ENCODE data around the gene TMEM205. TPM values are rescaled to one million over a fixed set of nuclear protein-coding genes. Genes with fewer than 3 reads are reported as not detected.

The TMEM205 gene
- total and polyA plus RNA-seq, 2 of the 13 experiments (the other 11 are each of a cell fraction or from before 2014, with no cell fraction given): 45.5 to 98.7 TPM

DNA sequence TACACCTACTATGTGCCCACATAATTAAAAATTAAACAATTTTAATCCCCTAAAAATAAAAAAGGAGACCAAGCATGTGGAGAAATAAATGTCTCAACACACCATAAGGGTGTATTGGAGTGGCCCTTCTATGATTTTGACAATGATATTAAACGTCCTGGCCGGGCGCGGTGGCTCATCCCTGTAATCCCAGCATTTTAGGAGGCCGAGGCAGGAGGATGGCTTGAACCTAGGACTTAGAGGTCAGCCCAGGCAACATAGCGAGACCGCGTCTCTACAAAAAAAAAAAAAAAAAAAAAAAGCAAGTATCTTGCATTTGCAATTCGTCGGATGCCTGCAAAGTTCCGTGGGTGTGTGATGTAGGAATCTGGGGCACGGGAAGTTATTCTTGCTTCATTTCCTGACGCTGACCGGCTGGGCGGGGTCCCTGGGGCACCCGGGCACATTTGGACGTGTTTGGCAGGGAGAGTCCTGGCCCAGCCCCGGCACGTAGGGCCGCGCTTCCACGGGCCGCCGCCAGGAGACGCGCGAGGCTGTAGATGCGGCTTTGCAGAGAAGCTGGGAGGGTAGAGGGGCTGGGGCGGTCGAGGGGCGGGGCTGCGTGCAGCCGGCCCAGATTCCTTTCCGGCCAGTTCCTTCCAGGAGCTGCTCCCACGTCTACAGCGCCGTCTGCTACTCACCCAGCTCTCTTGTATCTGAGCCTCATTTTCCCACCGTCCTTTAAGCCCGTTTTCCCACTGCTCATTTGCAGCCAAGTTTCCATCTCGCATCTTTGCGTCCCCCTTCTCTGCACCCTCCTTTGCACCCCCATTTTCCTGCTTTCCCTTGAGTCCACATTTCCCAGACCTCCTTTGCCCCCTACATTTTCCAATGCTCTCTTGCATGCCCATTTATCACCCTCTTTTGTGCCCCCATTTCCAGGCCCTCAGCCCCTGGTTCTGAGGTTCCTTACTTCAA, 52.4 kb downstream of the TMEM205 start (continued):
- TF ChIP-seq, protein P1, sequence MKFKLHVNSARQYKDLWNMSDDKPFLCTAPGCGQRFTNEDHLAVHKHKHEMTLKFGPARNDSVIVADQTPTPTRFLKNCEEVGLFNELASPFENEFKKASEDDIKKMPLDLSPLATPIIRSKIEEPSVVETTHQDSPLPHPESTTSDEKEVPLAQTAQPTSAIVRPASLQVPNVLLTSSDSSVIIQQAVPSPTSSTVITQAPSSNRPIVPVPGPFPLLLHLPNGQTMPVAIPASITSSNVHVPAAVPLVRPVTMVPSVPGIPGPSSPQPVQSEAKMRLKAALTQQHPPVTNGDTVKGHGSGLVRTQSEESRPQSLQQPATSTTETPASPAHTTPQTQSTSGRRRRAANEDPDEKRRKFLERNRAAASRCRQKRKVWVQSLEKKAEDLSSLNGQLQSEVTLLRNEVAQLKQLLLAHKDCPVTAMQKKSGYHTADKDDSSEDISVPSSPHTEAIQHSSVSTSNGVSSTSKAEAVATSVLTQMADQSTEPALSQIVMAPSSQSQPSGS (CRISPR knock-in tag; IDR thresholded peaks at IDR 0.05): no peak
- no peak for TF ChIP-seq ZNF207 (IDR thresholded peaks at IDR 0.05; ENCODE audit: borderline replicate concordance)
- TF ChIP-seq FOXA1 (IDR thresholded peaks at IDR 0.05): no peak
- TF ChIP-seq FOXA1 (CRISPR knock-in tag; IDR thresholded peaks at IDR 0.05): no peak; the same call in 1 of the 2 replicates
- no peak for TF ChIP-seq NFIB (CRISPR knock-in tag; IDR thresholded peaks at IDR 0.05; ENCODE audit: borderline replicate concordance)
- TF ChIP-seq RFX1 (IDR thresholded peaks at IDR 0.05): no peak
- no peak for TF ChIP-seq NFIC (IDR thresholded peaks at IDR 0.05; ENCODE audit: low read length)
- TF ChIP-seq JUN (CRISPR knock-in tag; IDR thresholded peaks at IDR 0.05): no peak
- TF ChIP-seq, protein P2, sequence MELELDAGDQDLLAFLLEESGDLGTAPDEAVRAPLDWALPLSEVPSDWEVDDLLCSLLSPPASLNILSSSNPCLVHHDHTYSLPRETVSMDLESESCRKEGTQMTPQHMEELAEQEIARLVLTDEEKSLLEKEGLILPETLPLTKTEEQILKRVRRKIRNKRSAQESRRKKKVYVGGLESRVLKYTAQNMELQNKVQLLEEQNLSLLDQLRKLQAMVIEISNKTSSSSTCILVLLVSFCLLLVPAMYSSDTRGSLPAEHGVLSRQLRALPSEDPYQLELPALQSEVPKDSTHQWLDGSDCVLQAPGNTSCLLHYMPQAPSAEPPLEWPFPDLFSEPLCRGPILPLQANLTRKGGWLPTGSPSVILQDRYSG (CRISPR knock-in tag; IDR thresholded peaks at IDR 0.05): no peak
- TF ChIP-seq, protein P3, sequence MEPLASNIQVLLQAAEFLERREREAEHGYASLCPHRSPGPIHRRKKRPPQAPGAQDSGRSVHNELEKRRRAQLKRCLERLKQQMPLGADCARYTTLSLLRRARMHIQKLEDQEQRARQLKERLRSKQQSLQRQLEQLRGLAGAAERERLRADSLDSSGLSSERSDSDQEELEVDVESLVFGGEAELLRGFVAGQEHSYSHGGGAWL (CRISPR knock-in tag; IDR thresholded peaks at IDR 0.05): no peak
- no peak for TF ChIP-seq ASH2L (IDR thresholded peaks at IDR 0.05; ENCODE audit: insufficient read length, low read depth, low read length)
- TF ChIP-seq HIVEP1 (CRISPR knock-in tag; IDR thresholded peaks at IDR 0.05): peak; percentile 50
- no peak for TF ChIP-seq HNF4A (CRISPR knock-in tag; IDR thresholded peaks at IDR 0.05)
- TF ChIP-seq ZNF564 (CRISPR knock-in tag; IDR thresholded peaks at IDR 0.05): no peak
- peak; percentile 57 for TF ChIP-seq PHF5A (CRISPR knock-in tag; IDR thresholded peaks at IDR 0.05; ENCODE audit: low read depth, unreplicated experiment)
- TF ChIP-seq, protein P4, sequence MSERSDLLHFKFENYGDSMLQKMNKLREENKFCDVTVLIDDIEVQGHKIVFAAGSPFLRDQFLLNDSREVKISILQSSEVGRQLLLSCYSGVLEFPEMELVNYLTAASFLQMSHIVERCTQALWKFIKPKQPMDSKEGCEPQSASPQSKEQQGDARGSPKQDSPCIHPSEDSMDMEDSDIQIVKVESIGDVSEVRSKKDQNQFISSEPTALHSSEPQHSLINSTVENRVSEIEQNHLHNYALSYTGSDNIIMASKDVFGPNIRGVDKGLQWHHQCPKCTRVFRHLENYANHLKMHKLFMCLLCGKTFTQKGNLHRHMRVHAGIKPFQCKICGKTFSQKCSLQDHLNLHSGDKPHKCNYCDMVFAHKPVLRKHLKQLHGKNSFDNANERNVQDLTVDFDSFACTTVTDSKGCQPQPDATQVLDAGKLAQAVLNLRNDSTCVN (CRISPR knock-in tag; IDR thresholded peaks at IDR 0.05; ENCODE audit: borderline replicate concordance): no peak
- TF ChIP-seq EHMT2 (IDR thresholded peaks at IDR 0.05; ENCODE audit: borderline replicate concordance, low read depth, low read length): no peak
- no peak for TF ChIP-seq KDM6A (CRISPR knock-in tag; IDR thresholded peaks at IDR 0.05; ENCODE audit: low read depth)
- no peak for TF ChIP-seq IKZF1 (IDR thresholded peaks at IDR 0.05)
- TF ChIP-seq RORA (CRISPR knock-in tag; IDR thresholded peaks at IDR 0.05): no peak
- TF ChIP-seq MLLT10 (CRISPR knock-in tag; IDR thresholded peaks at IDR 0.05): no peak
- TF ChIP-seq ZSCAN30 (CRISPR knock-in tag; IDR thresholded peaks at IDR 0.05): no peak
- no peak for TF ChIP-seq ZNF557 (CRISPR knock-in tag; IDR thresholded peaks at IDR 0.05)
- no peak for TF ChIP-seq ZNF570 (CRISPR knock-in tag; IDR thresholded peaks at IDR 0.05; ENCODE audit: borderline replicate concordance)
- TF ChIP-seq ZNF136 (CRISPR knock-in tag; IDR thresholded peaks at IDR 0.05; ENCODE audit: low read depth): no peak
- TF ChIP-seq ZNF230 (CRISPR knock-in tag; IDR thresholded peaks at IDR 0.05): no peak
- TF ChIP-seq PCBP1 (IDR thresholded peaks at IDR 0.05; ENCODE audit: borderline replicate concordance, low read depth, low read length): no peak
- 0 out of 2 replicates have a peak, but pooled peaks have one; percentile 18 for TF ChIP-seq ZNF552 (CRISPR knock-in tag; IDR thresholded peaks at IDR 0.05; ENCODE audit: borderline replicate concordance)
